Suprapubic skin (tissue), 4 donors: Measurements from ENCODE around the gene ANK3.

Experiments
- CTCF ChIP-seq, 2 donors: fragments of 200-600 bp in 1 of 2; fragments of 450-650 bp in 1 of 2; sonication (generic) in 1 of 2; IDR thresholded peaks; one replicate each; pipeline ENCODE4 v1.5.1; 2016 to 2019; ENCODE audit warnings: antibody characterized with exemption in 2 of 2, mild to moderate bottlenecking in 1 of 2, moderate library complexity in 1 of 2
- EP300 ChIP-seq: sonication (generic); formaldehyde crosslinking; IDR thresholded peaks from one replicate; pipeline ENCODE4 v1.6.1; 2017; ENCODE audit warnings: antibody characterized with exemption
- POLR2A ChIP-seq, 2 donors: fragments of 450-650 bp; IDR thresholded peaks; one replicate each; pipeline ENCODE4 v1.6.1; 2017; ENCODE audit warnings: antibody characterized with exemption in 2 of 2, mild to moderate bottlenecking in 2 of 2, moderate library complexity in 2 of 2
- POLR2AphosphoS5 ChIP-seq, 3 donors: sonication (generic); formaldehyde crosslinking; IDR thresholded peaks; one replicate each; pipeline ENCODE4 v1.6.1; 2017; ENCODE audit warnings: antibody characterized with exemption in 3 of 3

GRCh38 chr10:60188548-60188947 is 201.1 kb downstream of the ANK3 start:
- TF ChIP-seq CTCF (IDR thresholded peaks at IDR 0.05) (no peak), POLR2A (IDR thresholded peaks at IDR 0.05) (no peak), POLR2AphosphoS5 (IDR thresholded peaks at IDR 0.05) (no peak), EP300 (no peak)
